Epithelial cell of prostate (primary cell): ENCODE results near the gene NXPE3.

Experiments used
- DNase-seq: peaks from one replicate; pipeline ENCODE4 v3.0.0-alpha.2; 2011; ENCODE audit warnings: low read depth, low spot score
- H3K27ac ChIP-seq: fragments of 450-650 bp; 2 replicates; pipeline ENCODE4 v1.5.1; 2017; ENCODE audit warnings: mild to moderate bottlenecking

Gene NXPE3

GRCh38 chr3:101801174-101801573 lies 22.2 kb downstream of the NXPE3 start:
- H3K27ac ChIP-seq, result no peak overlapping the region
- DNase-seq, result no peak

GRCh38 chr3:101802179-101802578 lies 23.2 kb downstream of the NXPE3 start:
- H3K27ac ChIP-seq, result no peak overlapping the region

GRCh38 chr3:101803173-101803782 lies 24.3 kb downstream of the NXPE3 start:
- no peak for DNase-seq
- H3K27ac ChIP-seq, result no peak overlapping the region

More at GRCh38 chr3:101802179-101802578, 23.2 kb downstream of the NXPE3 start:
- no peak for DNase-seq

GRCh38 chr3:101803939-101804338 lies 24.9 kb downstream of the NXPE3 start:
- no peak overlapping the region for H3K27ac ChIP-seq
- DNase-seq, result no peak

GRCh38 chr3:101806491-101806890 lies 27.5 kb downstream of the NXPE3 start:
- DNase-seq, result no peak
- H3K27ac ChIP-seq, result no peak overlapping the region

- H3K27ac ChIP-seq, result no peak overlapping the region
- no peak for DNase-seq
Observed at GRCh38 chr3:101807888-101808287, 28.9 kb downstream of the NXPE3 start.

- no peak overlapping the region for H3K27ac ChIP-seq
- no peak for DNase-seq
Observed at GRCh38 chr3:101809178-101810021, 30.4 kb downstream of the NXPE3 start.

GRCh38 chr3:101810022-101810418 lies 31.0 kb downstream of the NXPE3 start:
- DNase-seq, result no peak
- H3K27ac ChIP-seq, result no peak overlapping the region

GRCh38 chr3:101811875-101812274 lies 32.9 kb downstream of the NXPE3 start:
- no peak for DNase-seq
- no peak overlapping the region for H3K27ac ChIP-seq

GRCh38 chr3:101812895-101813294 lies 33.9 kb downstream of the NXPE3 start:
- no peak overlapping the region for H3K27ac ChIP-seq
- DNase-seq, result no peak

GRCh38 chr3:101813817-101814440 lies 34.9 kb downstream of the NXPE3 start:
- no peak overlapping the region for H3K27ac ChIP-seq
- no peak for DNase-seq

- H3K27ac ChIP-seq, result no peak overlapping the region
- no peak for DNase-seq
Observed at GRCh38 chr3:101814835-101815234, 35.8 kb downstream of the NXPE3 start.

GRCh38 chr3:101816215-101817149 lies 37.5 kb downstream of the NXPE3 start:
- peak overlapping the region; percentile 48 for H3K27ac ChIP-seq

GRCh38 chr3:101817992-101818391 lies 39.0 kb downstream of the NXPE3 start:
- H3K27ac ChIP-seq, result no peak overlapping the region
- DNase-seq, result no peak

More at GRCh38 chr3:101816215-101817149, 37.5 kb downstream of the NXPE3 start:
- DNase-seq, result peak; percentile 39

- H3K27ac ChIP-seq, result no peak overlapping the region
- no peak for DNase-seq
Observed at GRCh38 chr3:101819649-101820206, 40.7 kb downstream of the NXPE3 start.

- DNase-seq, result no peak
- H3K27ac ChIP-seq, result no peak overlapping the region
Observed at GRCh38 chr3:101821503-101821902, 42.5 kb downstream of the NXPE3 start.

- DNase-seq, result no peak
Observed at GRCh38 chr3:101823525-101823924, 44.5 kb downstream of the NXPE3 start.

GRCh38 chr3:101824702-101825101 lies 45.7 kb downstream of the NXPE3 start:
- H3K27ac ChIP-seq, result no peak overlapping the region
- DNase-seq, result no peak

More at GRCh38 chr3:101823525-101823924, 44.5 kb downstream of the NXPE3 start:
- H3K27ac ChIP-seq, result no peak overlapping the region

GRCh38 chr3:101825904-101826445 lies 47.0 kb downstream of the NXPE3 start:
- peak overlapping the region; percentile 67 for H3K27ac ChIP-seq
- DNase-seq, result no peak
